Astrocyte (in vitro differentiated cells and primary cell): Measurements from ENCODE around the gene RB1. TPM values are rescaled to one million over a fixed set of nuclear protein-coding genes. Genes with fewer than 3 reads are reported as not detected.

Experiments used
- DNase-seq: peaks from one replicate; pipeline ENCODE4 v3.0.0-alpha.2; 2010; ENCODE audit warnings: low read depth
- FAIRE-seq: peaks from 2 replicates; lab custom pipeline; 2011; peaks lifted over from hg19 to GRCh38; lab: Jason Lieb, UNC
- H2AFZ ChIP-seq: 2 replicates; pipeline ENCODE4 v1.6.0; 2012; ENCODE audit warnings: low read depth, low read length, inconsistent platforms
- H3K27ac ChIP-seq: 2 replicates; pipeline ENCODE4 v1.5.1; 2011; ENCODE audit warnings: low read depth, low read length, inconsistent platforms
- H3K27me3 ChIP-seq: 2 replicates; pipeline ENCODE4 v1.6.0; 2011; ENCODE audit warnings: low read length, inconsistent platforms; ENCODE audit not compliant: insufficient read depth
- H3K36me3 ChIP-seq: 2 replicates; pipeline ENCODE4 v1.5.1; 2011; ENCODE audit warnings: low read length, inconsistent platforms; ENCODE audit not compliant: insufficient read depth
- H3K4me1 ChIP-seq: 2 replicates; pipeline ENCODE4 v1.5.1; 2011; ENCODE audit warnings: low read length, inconsistent platforms; ENCODE audit not compliant: insufficient read depth
- H3K4me2 ChIP-seq: 2 replicates; pipeline ENCODE4 v1.6.0; 2012; ENCODE audit warnings: low read length, inconsistent platforms
- H3K4me3 ChIP-seq: 2 replicates; pipeline ENCODE4 v1.5.1; 2011; ENCODE audit warnings: low read depth, mild to moderate bottlenecking, low read length, inconsistent platforms; ENCODE audit not compliant: insufficient read depth
- H3K79me2 ChIP-seq: 2 replicates; pipeline ENCODE4 v1.6.0; 2012; ENCODE audit warnings: mild to moderate bottlenecking, low read length, inconsistent platforms; ENCODE audit not compliant: insufficient read depth
- H3K9ac ChIP-seq: 2 replicates; pipeline ENCODE4 v1.6.0; 2012; ENCODE audit warnings: mild to moderate bottlenecking, low read length, inconsistent platforms
- H3K9me3 ChIP-seq: 2 replicates; pipeline ENCODE4 v1.5.1; 2012; ENCODE audit warnings: low read depth, mild to moderate bottlenecking, low read length, inconsistent platforms; ENCODE audit not compliant: insufficient read depth
- H4K20me1 ChIP-seq: 2 replicates; pipeline ENCODE4 v1.6.0; 2012; ENCODE audit warnings: low read length, inconsistent platforms; ENCODE audit not compliant: insufficient read depth
- H3K27ac Mint-ChIP-seq: one replicate; pipeline ENCODE4 v1.8.0; 2021; ENCODE audit warnings: mild to moderate bottlenecking, mixed read lengths; ENCODE audit not compliant: unreplicated experiment
- H3K27me3 Mint-ChIP-seq: one replicate; pipeline ENCODE4 v1.8.0; 2021; ENCODE audit warnings: low read depth, mixed read lengths; ENCODE audit not compliant: unreplicated experiment
- H3K36me3 Mint-ChIP-seq: one replicate; pipeline ENCODE4 v1.8.0; 2021; ENCODE audit warnings: low read depth, mixed read lengths; ENCODE audit not compliant: unreplicated experiment
- H3K4me1 Mint-ChIP-seq: one replicate; pipeline ENCODE4 v1.8.0; 2021; ENCODE audit warnings: low read depth, mixed read lengths; ENCODE audit not compliant: unreplicated experiment
- H3K4me3 Mint-ChIP-seq: one replicate; pipeline ENCODE4 v1.8.0; 2021; ENCODE audit warnings: mild to moderate bottlenecking, moderate library complexity, mixed read lengths; ENCODE audit not compliant: unreplicated experiment
- H3K9me3 Mint-ChIP-seq: one replicate; pipeline ENCODE4 v1.8.0; 2021; ENCODE audit warnings: mild to moderate bottlenecking, mixed read lengths; ENCODE audit not compliant: unreplicated experiment
- EZH2 ChIP-seq: IDR thresholded peaks from 2 replicates; pipeline ENCODE4 v1.6.1; 2012; ENCODE audit warnings: mild to moderate bottlenecking, low read length, inconsistent platforms; ENCODE audit not compliant: insufficient read depth
- total RNA-seq: library from RNA; stranded (reverse); gene quantifications from 2 replicates; pipeline ENCODE4 v1.2.1, GENCODE V29; 2021
- TF ChIP-seq, protein P1 (sequence below): IDR thresholded peaks from 2 replicates; pipeline ENCODE4 v1.5.1; 2011; ENCODE audit warnings: low read depth, mild to moderate bottlenecking, inconsistent platforms, low read length, moderate library complexity; ENCODE audit not compliant: insufficient read depth

The RB1 gene
- total RNA-seq, 1 donor from 2014 or later, result 32.7 TPM

DNA sequence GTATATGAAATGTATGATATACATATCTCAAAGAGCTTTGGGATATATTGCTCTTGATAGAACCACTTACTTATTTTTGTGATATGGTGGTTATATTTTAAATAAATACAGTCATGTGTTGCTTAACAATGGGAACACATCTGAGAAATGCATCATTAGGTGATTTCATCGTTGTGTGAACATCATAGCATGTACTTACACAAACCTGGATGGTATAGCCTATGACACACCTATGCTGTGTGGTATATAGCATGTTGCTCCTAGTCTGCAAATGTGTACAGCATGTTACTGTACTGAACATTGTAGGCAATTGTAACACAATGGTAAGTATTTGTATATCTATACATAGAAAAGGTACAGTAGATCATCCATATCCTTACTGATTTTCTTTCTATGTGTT lies 7.7 kb downstream of the RB1 start:
- Mint-ChIP-seq H3K27ac (no peak overlapping the region), H3K36me3 (peaks cover 2% of the 10 kb centered on the region), H3K4me1 (peaks cover 2% of the 10 kb centered on the region), H3K4me3 (no peak overlapping the region), H3K27me3 (no peaks in the 10 kb centered on the region), H3K9me3 (no peaks in the 10 kb centered on the region)
- Histone ChIP-seq H3K36me3 (no peaks in the 10 kb centered on the region), H3K9me3 (no peaks in the 10 kb centered on the region), H3K4me1 (no peaks in the 10 kb centered on the region), H3K4me2 (no peak overlapping the region), H3K79me2 (peaks cover 63% of the 10 kb centered on the region), H3K4me3 (no peak overlapping the region), H3K9ac (no peak overlapping the region), H4K20me1 (peaks cover 23% of the 10 kb centered on the region), H3K27me3 (no peaks in the 10 kb centered on the region), H3K27ac (no peak overlapping the region), H2AFZ (no peak overlapping the region)
- FAIRE-seq (no peak), DNase-seq (no peak)
- TF ChIP-seq EZH2, result no peak
- TF ChIP-seq, protein P1, sequence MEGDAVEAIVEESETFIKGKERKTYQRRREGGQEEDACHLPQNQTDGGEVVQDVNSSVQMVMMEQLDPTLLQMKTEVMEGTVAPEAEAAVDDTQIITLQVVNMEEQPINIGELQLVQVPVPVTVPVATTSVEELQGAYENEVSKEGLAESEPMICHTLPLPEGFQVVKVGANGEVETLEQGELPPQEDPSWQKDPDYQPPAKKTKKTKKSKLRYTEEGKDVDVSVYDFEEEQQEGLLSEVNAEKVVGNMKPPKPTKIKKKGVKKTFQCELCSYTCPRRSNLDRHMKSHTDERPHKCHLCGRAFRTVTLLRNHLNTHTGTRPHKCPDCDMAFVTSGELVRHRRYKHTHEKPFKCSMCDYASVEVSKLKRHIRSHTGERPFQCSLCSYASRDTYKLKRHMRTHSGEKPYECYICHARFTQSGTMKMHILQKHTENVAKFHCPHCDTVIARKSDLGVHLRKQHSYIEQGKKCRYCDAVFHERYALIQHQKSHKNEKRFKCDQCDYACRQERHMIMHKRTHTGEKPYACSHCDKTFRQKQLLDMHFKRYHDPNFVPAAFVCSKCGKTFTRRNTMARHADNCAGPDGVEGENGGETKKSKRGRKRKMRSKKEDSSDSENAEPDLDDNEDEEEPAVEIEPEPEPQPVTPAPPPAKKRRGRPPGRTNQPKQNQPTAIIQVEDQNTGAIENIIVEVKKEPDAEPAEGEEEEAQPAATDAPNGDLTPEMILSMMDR, result no peak

DNA sequence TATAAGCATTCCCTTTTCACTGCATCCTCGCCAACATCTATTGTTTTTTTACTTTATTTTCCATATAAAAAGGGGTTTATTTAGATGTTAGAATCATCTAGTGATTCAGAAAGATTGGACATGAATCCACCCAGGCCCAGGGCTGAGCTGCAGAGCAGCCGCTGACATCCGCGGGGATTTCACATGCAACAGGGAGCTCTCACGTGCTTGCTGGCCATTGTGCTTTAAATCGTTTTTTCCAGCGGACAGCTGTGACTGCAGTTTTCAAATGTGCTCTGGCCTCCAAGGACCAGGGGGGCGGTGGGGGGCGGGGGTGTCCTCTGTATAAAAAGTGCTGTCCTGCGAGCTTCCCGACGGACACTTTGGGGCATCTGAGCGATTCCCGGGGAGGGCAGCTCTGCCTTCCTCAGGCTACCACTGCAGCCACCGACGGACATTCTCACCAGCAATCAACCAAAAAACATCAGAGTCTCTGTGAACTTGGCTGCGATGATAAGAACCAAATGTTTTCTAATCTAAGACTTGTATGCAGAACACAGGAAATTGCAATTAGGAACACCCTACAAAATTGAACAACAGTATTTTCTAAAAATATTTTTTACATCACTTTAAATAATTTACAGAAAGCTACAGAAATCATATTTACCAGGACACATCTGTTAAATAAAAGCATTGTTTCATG lies 12.6 kb downstream of the RB1 start:
- Mint-ChIP-seq H3K4me1 (peaks cover 2% of the 10 kb centered on the region), H3K27ac (no peak overlapping the region), H3K4me3 (no peak overlapping the region), H3K9me3 (peaks cover 3% of the 10 kb centered on the region), H3K27me3 (no peaks in the 10 kb centered on the region), H3K36me3 (peaks cover 17% of the 10 kb centered on the region)
- Histone ChIP-seq H3K9me3 (peaks cover 13% of the 10 kb centered on the region), H3K27ac (no peak overlapping the region), H3K27me3 (no peaks in the 10 kb centered on the region), H3K9ac (no peak overlapping the region), H3K36me3 (no peaks in the 10 kb centered on the region), H3K79me2 (peaks cover 38% of the 10 kb centered on the region), H2AFZ (no peak overlapping the region), H3K4me3 (no peak overlapping the region), H3K4me1 (no peaks in the 10 kb centered on the region), H4K20me1 (peaks cover 16% of the 10 kb centered on the region), H3K4me2 (no peak overlapping the region)
- TF ChIP-seq EZH2, result no peak
- TF ChIP-seq, protein P1, result no peak
- no peak for DNase-seq
- FAIRE-seq, result no peak

GRCh38 chr13:48316826-48317510 lies 13.4 kb downstream of the RB1 start:
- Histone ChIP-seq H3K27ac (no peak overlapping the region), H3K4me3 (no peak overlapping the region), H3K9me3 (peaks cover 13% of the 10 kb centered on the region), H4K20me1 (peaks cover 16% of the 10 kb centered on the region), H3K9ac (no peak overlapping the region), H3K79me2 (peaks cover 35% of the 10 kb centered on the region), H3K27me3 (no peaks in the 10 kb centered on the region), H3K4me1 (no peaks in the 10 kb centered on the region), H2AFZ (no peak overlapping the region), H3K36me3 (no peaks in the 10 kb centered on the region), H3K4me2 (no peak overlapping the region)
- Mint-ChIP-seq H3K27ac (no peak overlapping the region), H3K9me3 (peaks cover 3% of the 10 kb centered on the region), H3K4me3 (no peak overlapping the region), H3K36me3 (peaks cover 20% of the 10 kb centered on the region), H3K27me3 (no peaks in the 10 kb centered on the region), H3K4me1 (peaks cover 2% of the 10 kb centered on the region)
- TF ChIP-seq, protein P1, result no peak
- no peak for TF ChIP-seq EZH2
- no peak for DNase-seq
- FAIRE-seq, result no peak
